ENCODE data around the gene OR2M4.
"Not testable (repeated sequence)": the region's sequence is repeated elsewhere in the genome, so short reads cannot be mapped to it uniquely, and the experiment has no call there.

The OR2M4 gene

DNA sequence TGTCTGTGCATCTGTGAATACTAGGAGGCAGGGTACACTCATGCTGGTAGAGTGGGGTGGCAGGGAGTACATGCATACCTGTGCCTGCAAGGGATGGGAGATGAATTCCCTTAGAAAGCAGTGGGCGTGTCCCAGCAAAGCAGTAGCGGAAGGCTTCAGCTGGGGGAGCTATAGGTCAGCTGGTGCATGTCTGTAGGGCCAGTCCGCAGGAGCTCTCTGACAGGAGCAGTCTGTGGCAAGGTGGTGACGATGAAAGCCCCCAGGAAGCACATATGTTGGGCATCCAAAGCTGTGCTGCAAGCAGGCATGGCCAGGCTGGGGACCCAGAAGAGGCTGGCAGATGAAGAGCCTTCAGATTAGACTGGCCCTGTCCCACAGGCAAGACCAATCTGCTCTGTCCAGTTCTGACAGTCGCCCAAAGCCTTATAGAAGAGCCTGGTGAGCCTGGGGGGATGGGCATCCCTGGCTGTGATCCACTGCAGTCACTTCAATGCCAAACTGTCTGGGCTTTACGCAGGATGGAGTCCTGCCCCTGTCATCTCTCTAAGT is 1.8 kb upstream of the OR2M4 start:
- Histone ChIP-seq H3K36me3 (replicated peaks; ENCODE audit: low read depth, low read length) (no peaks in the 10 kb centered on the region), H4K20me1 (ENCODE audit: insufficient read depth, low read length) (no peaks in the 10 kb centered on the region), H3K4me2 (ENCODE audit: low read length) (no peak overlapping the region), H3K27ac (ENCODE audit: low read length) (no peak overlapping the region), H3K4me1 (ENCODE audit: low read length) (no peaks in the 10 kb centered on the region), H3K9ac (ENCODE audit: low read length) (no peak overlapping the region), H3K9me3 (ENCODE audit: insufficient read depth, low read length) (no peaks in the 10 kb centered on the region), H3K79me2 (ENCODE audit: low read length) (no peaks in the 10 kb centered on the region), H3K27me3 (ENCODE audit: low read depth, low read length) (no peaks in the 10 kb centered on the region), H2AFZ (ENCODE audit: low read depth, low read length) (no peak overlapping the region), H3K4me3 (ENCODE audit: low read length) (no peak overlapping the region)
- TF ChIP-seq, protein P1, sequence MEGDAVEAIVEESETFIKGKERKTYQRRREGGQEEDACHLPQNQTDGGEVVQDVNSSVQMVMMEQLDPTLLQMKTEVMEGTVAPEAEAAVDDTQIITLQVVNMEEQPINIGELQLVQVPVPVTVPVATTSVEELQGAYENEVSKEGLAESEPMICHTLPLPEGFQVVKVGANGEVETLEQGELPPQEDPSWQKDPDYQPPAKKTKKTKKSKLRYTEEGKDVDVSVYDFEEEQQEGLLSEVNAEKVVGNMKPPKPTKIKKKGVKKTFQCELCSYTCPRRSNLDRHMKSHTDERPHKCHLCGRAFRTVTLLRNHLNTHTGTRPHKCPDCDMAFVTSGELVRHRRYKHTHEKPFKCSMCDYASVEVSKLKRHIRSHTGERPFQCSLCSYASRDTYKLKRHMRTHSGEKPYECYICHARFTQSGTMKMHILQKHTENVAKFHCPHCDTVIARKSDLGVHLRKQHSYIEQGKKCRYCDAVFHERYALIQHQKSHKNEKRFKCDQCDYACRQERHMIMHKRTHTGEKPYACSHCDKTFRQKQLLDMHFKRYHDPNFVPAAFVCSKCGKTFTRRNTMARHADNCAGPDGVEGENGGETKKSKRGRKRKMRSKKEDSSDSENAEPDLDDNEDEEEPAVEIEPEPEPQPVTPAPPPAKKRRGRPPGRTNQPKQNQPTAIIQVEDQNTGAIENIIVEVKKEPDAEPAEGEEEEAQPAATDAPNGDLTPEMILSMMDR (IDR thresholded peaks at IDR 0.05; ENCODE audit: low read depth, low read length), result no peak
- TF ChIP-seq EZH2phosphoT487 (IDR thresholded peaks at IDR 0.05; ENCODE audit: low read depth), result no peak

DNA sequence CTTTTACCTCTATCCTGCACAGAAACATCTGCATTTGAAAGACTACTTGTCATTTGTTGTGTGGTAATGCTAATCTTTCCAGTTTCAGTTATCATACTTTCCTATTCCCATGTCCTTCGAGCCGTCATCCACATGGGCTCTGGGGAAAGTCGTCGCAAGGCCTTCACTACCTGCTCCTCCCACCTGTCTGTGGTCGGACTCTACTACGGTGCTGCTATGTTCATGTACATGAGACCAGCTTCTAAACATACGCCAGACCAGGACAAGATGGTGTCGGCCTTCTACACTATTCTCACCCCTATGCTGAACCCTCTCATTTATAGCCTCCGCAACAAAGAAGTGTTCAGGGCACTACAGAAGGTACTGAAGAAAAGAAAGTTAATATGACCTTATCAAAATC is 8.3 kb downstream of the OR2M4 start:
- TF ChIP-seq, protein P1 (IDR thresholded peaks at IDR 0.05; ENCODE audit: low read depth, low read length), result no peak
- no peak for TF ChIP-seq EZH2phosphoT487 (IDR thresholded peaks at IDR 0.05; ENCODE audit: low read depth)
- Histone ChIP-seq H3K9me3 (ENCODE audit: insufficient read depth, low read length) (no peaks in the 10 kb centered on the region), H4K20me1 (ENCODE audit: insufficient read depth, low read length) (no peaks in the 10 kb centered on the region), H3K4me3 (ENCODE audit: low read length) (no peak overlapping the region), H3K36me3 (replicated peaks; ENCODE audit: low read depth, low read length) (no peaks in the 10 kb centered on the region), H3K9ac (ENCODE audit: low read length) (no peak overlapping the region), H3K27me3 (ENCODE audit: low read depth, low read length) (no peaks in the 10 kb centered on the region), H3K4me1 (ENCODE audit: low read length) (no peaks in the 10 kb centered on the region), H3K4me2 (ENCODE audit: low read length) (no peak overlapping the region), H3K79me2 (ENCODE audit: low read length) (no peaks in the 10 kb centered on the region), H3K27ac (ENCODE audit: low read length) (no peak overlapping the region), H2AFZ (ENCODE audit: low read depth, low read length) (no peak overlapping the region)

DNA sequence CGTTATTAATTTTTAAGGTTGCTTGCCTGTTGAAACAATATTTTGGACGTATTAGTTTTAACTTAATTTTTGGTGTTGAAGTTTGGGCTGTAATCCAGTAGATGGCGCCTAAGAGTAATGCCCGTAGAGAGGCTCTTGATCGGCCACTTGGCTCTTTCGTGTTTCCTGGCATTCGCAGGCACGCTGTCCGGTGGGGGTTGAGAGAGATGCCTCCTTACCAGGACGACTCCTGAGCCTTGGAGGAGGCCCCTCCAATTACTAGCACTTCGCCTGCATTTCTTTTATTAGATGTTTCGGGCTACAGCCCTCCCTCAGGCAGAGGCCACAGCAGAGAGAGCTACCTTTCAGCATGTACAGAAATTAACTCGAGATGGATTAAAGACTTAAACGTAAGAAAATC is 12.0 kb downstream of the OR2M4 start:
- no peak for TF ChIP-seq EZH2phosphoT487 (IDR thresholded peaks at IDR 0.05; ENCODE audit: low read depth)
- TF ChIP-seq, protein P1 (IDR thresholded peaks at IDR 0.05; ENCODE audit: low read depth, low read length), result peak; percentile 76
- peak overlapping the region; percentile 59 for H3K4me3 ChIP-seq (ENCODE audit: low read length)
- peak overlapping the region; percentile 63 for H3K4me2 ChIP-seq (ENCODE audit: low read length)
- H3K27me3 ChIP-seq (ENCODE audit: low read depth, low read length), result no peaks in the 10 kb centered on the region
- H3K27ac ChIP-seq (ENCODE audit: low read length), result no peak overlapping the region
- H3K36me3 ChIP-seq (replicated peaks; ENCODE audit: low read depth, low read length), result no peaks in the 10 kb centered on the region
- H3K9ac ChIP-seq (ENCODE audit: low read length), result no peak overlapping the region
- H3K4me1 ChIP-seq (ENCODE audit: low read length), result no peaks in the 10 kb centered on the region
- 0 out of 2 replicates have a peak overlapping the region, but pooled peaks have one; percentile 35 for H2AFZ ChIP-seq (ENCODE audit: low read depth, low read length)
- no peaks in the 10 kb centered on the region for H3K9me3 ChIP-seq (ENCODE audit: insufficient read depth, low read length)
- H4K20me1 ChIP-seq (ENCODE audit: insufficient read depth, low read length), result no peaks in the 10 kb centered on the region
- no peaks in the 10 kb centered on the region for H3K79me2 ChIP-seq (ENCODE audit: low read length)

DNA sequence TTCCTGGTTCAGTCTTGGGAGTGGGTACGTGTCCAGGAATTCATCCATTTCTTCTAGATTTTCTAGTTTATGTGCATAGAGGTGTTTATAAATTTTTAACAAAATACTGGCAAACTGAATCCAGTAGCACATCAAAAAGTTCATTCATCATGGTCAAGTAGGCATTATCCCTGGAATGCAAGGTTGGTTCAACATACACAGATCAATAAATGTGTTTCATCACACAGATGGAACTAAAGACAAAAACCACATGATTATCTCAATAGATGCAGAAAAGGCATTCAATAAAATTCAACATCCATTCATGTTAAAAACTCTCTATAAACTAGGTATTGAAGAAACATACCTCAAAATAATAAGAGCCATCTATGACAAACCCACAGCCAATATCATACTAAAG is 28.1 kb downstream of the OR2M4 start:
- not testable (repeated sequence) for H3K4me2 ChIP-seq (ENCODE audit: low read length); H4K20me1 ChIP-seq (ENCODE audit: insufficient read depth, low read length); H3K9ac ChIP-seq (ENCODE audit: low read length); H3K27me3 ChIP-seq (ENCODE audit: low read depth, low read length); H3K36me3 ChIP-seq (replicated peaks; ENCODE audit: low read depth, low read length); H2AFZ ChIP-seq (ENCODE audit: low read depth, low read length); H3K4me1 ChIP-seq (ENCODE audit: low read length); H3K27ac ChIP-seq (ENCODE audit: low read length); H3K4me3 ChIP-seq (ENCODE audit: low read length); H3K9me3 ChIP-seq (ENCODE audit: insufficient read depth, low read length); H3K79me2 ChIP-seq (ENCODE audit: low read length)

DNA sequence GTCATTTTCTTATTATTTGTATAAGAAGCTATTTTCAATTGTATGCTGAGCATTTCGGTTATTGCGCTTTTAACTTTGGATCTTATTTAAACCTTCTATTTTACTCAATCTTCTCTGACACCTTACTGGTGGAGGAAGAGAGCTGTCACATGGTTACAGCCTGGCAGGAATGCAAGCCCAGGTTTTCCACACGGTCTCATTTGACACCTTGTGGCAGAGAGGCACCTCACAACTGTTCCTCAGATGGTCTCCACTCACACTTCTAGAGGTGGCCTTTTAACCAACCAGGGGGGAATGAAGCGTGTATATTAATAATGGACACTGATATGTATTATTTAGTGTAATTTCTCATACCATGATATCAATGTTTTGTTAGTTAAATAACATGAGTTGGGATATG is 37.0 kb downstream of the OR2M4 start:
- H3K4me2 ChIP-seq (ENCODE audit: low read length), result no peak overlapping the region
- H2AFZ ChIP-seq (ENCODE audit: low read depth, low read length), result no peak overlapping the region
- no peaks in the 10 kb centered on the region for H3K36me3 ChIP-seq (replicated peaks; ENCODE audit: low read depth, low read length)
- no peaks in the 10 kb centered on the region for H3K27me3 ChIP-seq (ENCODE audit: low read depth, low read length)
- H3K4me1 ChIP-seq (ENCODE audit: low read length), result no peaks in the 10 kb centered on the region
- no peaks in the 10 kb centered on the region for H3K79me2 ChIP-seq (ENCODE audit: low read length)
- H3K9ac ChIP-seq (ENCODE audit: low read length), result no peak overlapping the region
- H3K4me3 ChIP-seq (ENCODE audit: low read length), result no peak overlapping the region
- TF ChIP-seq, protein P1 (IDR thresholded peaks at IDR 0.05; ENCODE audit: low read depth, low read length), result no peak
- TF ChIP-seq EZH2phosphoT487 (IDR thresholded peaks at IDR 0.05; ENCODE audit: low read depth), result no peak
- no peaks in the 10 kb centered on the region for H4K20me1 ChIP-seq (ENCODE audit: insufficient read depth, low read length)
- no peaks in the 10 kb centered on the region for H3K9me3 ChIP-seq (ENCODE audit: insufficient read depth, low read length)
- H3K27ac ChIP-seq (ENCODE audit: low read length), result no peak overlapping the region

DNA sequence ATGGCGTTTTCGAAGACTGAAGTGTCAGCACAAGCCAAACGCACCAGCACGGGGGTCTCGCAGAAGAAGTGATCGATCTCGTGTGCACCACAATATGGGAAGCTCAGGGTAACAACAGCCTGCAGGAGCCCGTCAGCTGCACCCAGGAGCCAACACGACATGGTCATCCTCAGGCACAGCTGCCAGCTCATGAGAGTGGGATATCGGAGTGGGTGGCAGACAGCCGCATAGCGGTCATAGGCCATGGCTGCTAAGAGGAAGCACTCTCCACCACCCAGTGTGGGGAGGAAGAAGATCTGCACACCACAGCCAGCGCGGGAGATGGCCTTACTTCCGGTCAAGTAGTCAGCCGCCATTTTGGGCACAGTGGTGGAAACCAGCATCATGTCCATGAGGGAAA is 42.0 kb downstream of the OR2M4 start:
- not testable (repeated sequence) for H3K9me3 ChIP-seq (ENCODE audit: insufficient read depth, low read length); H3K79me2 ChIP-seq (ENCODE audit: low read length); H3K27ac ChIP-seq (ENCODE audit: low read length); H3K4me1 ChIP-seq (ENCODE audit: low read length); H3K9ac ChIP-seq (ENCODE audit: low read length); H3K36me3 ChIP-seq (replicated peaks; ENCODE audit: low read depth, low read length); H2AFZ ChIP-seq (ENCODE audit: low read depth, low read length); H4K20me1 ChIP-seq (ENCODE audit: insufficient read depth, low read length); H3K4me2 ChIP-seq (ENCODE audit: low read length); H3K27me3 ChIP-seq (ENCODE audit: low read depth, low read length); H3K4me3 ChIP-seq (ENCODE audit: low read length)

Measured in OCI-LY3 (cell line).